ENCODE results near the gene TNFRSF1A. TPM values are rescaled to one million over a fixed set of nuclear protein-coding genes. Genes with fewer than 3 reads are reported as not detected.
A peak's percentile ranks its signal among the peaks of the same experiment; 100 is the strongest.

Gene TNFRSF1A
- total and polyA plus RNA-seq, 2 of the 13 experiments (the other 11 are each of a cell fraction or from before 2014, with no cell fraction given): 41.5 to 61.2 TPM

DNA sequence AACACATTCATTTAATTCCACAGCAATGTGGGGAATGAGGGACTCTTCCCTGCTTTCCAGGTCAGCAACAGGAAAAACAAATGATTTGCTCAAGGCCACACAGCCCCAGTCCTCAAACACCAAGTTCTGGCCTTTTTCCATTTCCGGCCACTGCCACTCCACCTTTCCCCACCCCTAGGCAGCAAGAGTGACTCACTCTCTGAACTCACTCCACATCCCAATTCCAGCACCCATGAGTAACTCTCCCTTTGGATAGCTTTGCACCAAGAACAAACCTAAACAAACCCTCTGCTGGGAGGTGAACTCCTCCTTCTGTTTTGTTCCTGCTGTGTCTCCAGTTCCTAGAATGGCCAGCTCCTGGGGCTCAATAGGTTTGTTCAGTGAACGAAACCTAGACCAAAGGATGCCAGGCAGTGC, 61.8 kb downstream of the TNFRSF1A start (continued):
- TF ChIP-seq ZNF646 (CRISPR knock-in tag; IDR thresholded peaks at IDR 0.05) (no peak), ZBTB38 (CRISPR knock-in tag; IDR thresholded peaks at IDR 0.05) (no peak), ZNF773 (CRISPR knock-in tag; IDR thresholded peaks at IDR 0.05; ENCODE audit: borderline replicate concordance) (no peak), ZBTB20 (CRISPR knock-in tag; IDR thresholded peaks at IDR 0.05; ENCODE audit: borderline replicate concordance, low read depth) (no peak), ARID2 (CRISPR knock-in tag; IDR thresholded peaks at IDR 0.05; ENCODE audit: borderline replicate concordance) (no peak), FOXO1 (CRISPR knock-in tag; IDR thresholded peaks at IDR 0.05) (peak; percentile 50; the same call in 1 of the 2 replicates), ZNF552 (CRISPR knock-in tag; IDR thresholded peaks at IDR 0.05; ENCODE audit: borderline replicate concordance) (no peak), ZFAT (CRISPR knock-in tag; conservative IDR thresholded peaks at IDR 0.05) (no peak), SP2 (CRISPR knock-in tag; IDR thresholded peaks at IDR 0.05) (no peak), CBFB (CRISPR knock-in tag; IDR thresholded peaks at IDR 0.05) (no peak), ZNF720 (CRISPR knock-in tag; IDR thresholded peaks at IDR 0.05) (no peak), NFYB (CRISPR knock-in tag; IDR thresholded peaks at IDR 0.05) (no peak), CBX2 (IDR thresholded peaks at IDR 0.05; ENCODE audit: low read depth, low read length) (no peak), CBX2 (CRISPR knock-in tag; IDR thresholded peaks at IDR 0.05; ENCODE audit: low read depth) (no peak), ZNF589 (CRISPR knock-in tag; conservative IDR thresholded peaks at IDR 0.05) (no peak), POGK (CRISPR knock-in tag; conservative IDR thresholded peaks at IDR 0.05) (0 out of 2 replicates have a peak, but pooled peaks have one; percentile 24), ZBTB3 (CRISPR knock-in tag; IDR thresholded peaks at IDR 0.05; ENCODE audit: borderline replicate concordance, low read depth) (no peak), NCOR1 (IDR thresholded peaks at IDR 0.05; ENCODE audit: borderline replicate concordance, low read length) (no peak)
- TF ChIP-seq, protein P1, sequence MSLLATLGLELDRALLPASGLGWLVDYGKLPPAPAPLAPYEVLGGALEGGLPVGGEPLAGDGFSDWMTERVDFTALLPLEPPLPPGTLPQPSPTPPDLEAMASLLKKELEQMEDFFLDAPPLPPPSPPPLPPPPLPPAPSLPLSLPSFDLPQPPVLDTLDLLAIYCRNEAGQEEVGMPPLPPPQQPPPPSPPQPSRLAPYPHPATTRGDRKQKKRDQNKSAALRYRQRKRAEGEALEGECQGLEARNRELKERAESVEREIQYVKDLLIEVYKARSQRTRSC (CRISPR knock-in tag; IDR thresholded peaks at IDR 0.05; ENCODE audit: low read depth): no peak
- TF ChIP-seq, protein P2, sequence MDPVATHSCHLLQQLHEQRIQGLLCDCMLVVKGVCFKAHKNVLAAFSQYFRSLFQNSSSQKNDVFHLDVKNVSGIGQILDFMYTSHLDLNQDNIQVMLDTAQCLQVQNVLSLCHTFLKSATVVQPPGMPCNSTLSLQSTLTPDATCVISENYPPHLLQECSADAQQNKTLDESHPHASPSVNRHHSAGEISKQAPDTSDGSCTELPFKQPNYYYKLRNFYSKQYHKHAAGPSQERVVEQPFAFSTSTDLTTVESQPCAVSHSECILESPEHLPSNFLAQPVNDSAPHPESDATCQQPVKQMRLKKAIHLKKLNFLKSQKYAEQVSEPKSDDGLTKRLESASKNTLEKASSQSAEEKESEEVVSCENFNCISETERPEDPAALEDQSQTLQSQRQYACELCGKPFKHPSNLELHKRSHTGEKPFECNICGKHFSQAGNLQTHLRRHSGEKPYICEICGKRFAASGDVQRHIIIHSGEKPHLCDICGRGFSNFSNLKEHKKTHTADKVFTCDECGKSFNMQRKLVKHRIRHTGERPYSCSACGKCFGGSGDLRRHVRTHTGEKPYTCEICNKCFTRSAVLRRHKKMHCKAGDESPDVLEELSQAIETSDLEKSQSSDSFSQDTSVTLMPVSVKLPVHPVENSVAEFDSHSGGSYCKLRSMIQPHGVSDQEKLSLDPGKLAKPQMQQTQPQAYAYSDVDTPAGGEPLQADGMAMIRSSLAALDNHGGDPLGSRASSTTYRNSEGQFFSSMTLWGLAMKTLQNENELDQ (CRISPR knock-in tag; IDR thresholded peaks at IDR 0.05; ENCODE audit: borderline replicate concordance): no peak
